Stimulated activated CD8-positive, alpha-beta memory T cell treated with anti-CD3 and anti-CD28 coated beads, Interleukin-7, amount 100 ng/mL, for 4 hours (primary cell): ENCODE data around the gene GZMM.

ENCODE experiments used
- DNase-seq, 2 donors: peaks; one replicate each; pipeline ENCODE4 v3.0.0-alpha.2; 2020; ENCODE audit warnings: low read depth in 2 of 2

Gene GZMM

GRCh38 chr19:535017-535835, 8.6 kb upstream of the GZMM start:
- no peak for DNase-seq

DNA sequence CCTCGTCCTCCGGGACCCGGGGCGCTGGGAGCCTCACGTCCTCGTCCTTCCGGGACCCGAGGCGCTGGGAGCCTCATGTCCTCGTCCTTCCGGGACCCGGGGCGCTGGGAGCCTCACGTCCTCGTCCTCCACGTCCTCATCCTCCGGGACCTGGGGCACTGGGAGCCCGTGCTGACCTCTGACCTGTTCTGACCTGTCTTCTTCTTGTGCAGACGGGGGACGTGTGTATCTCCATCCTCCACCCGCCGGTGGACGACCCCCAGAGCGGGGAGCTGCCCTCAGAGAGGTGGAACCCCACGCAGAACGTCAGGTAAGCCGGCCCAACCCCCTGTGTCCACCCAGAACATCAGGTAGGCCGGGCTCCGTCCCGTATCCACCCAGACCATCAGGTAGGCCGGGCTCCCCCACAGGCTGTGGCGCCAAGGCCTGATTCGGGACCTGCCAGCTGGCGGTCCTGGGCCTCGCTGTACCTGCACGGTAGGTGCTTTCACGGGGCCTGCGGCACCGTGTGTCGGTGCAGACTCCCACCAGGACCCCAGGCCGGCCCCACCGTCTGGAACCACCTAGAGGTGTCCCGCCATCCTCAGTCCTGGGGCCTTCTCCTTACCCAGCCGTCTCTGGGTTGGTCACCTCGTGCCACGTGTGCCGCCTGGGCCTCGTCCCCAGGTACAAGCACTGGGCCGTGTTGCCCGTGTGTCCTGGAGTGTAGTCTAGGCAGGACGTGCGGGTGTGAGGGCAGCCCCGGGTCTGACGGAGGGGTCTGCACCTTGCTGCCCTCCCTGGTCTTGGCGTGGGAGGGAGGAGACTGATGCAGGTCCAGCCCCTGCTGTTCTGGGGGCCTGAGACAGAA, 7.6 kb upstream of the GZMM start:
- no peak for DNase-seq

GRCh38 chr19:536881-537404, 6.9 kb upstream of the GZMM start:
- DNase-seq, result no peak

GRCh38 chr19:538641-539428, 5.0 kb upstream of the GZMM start:
- DNase-seq, result no peak

GRCh38 chr19:539429-540030, 4.3 kb upstream of the GZMM start:
- no peak for DNase-seq

DNA sequence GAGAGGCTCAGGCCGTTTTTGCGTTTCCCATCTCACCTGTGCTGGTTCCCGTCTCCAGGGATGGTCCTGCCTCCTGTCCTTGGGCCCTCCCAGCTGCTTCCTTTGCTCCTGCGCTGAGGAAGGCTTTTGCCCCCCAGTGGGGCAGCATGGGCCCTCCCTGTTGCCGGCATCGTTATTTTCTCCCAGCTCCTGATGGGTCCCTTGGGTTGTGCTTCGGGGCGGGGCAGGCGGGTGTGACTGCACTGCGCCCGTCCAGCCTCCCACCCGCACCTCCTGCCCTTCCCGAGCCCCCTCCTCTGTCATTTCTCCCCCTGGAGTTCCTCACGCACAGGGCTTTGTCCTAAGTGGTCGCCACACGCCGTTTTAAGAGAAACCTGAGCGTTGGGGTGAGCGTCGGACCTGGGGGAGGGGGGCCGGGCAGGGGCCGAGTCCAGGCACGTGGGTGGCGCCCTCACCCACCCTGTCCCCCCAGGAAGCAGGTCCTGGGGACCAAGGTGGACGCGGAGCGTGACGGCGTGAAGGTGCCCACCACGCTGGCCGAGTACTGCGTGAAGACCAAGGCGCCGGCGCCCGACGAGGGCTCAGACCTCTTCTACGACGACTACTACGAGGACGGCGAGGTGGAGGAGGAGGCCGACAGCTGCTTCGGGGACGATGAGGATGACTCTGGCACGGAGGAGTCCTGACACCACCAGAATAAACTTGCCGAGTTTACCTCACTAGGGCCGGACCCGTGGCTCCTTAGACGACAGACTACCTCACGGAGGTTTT, 2.8 kb upstream of the GZMM start:
- no peak for DNase-seq

DNA sequence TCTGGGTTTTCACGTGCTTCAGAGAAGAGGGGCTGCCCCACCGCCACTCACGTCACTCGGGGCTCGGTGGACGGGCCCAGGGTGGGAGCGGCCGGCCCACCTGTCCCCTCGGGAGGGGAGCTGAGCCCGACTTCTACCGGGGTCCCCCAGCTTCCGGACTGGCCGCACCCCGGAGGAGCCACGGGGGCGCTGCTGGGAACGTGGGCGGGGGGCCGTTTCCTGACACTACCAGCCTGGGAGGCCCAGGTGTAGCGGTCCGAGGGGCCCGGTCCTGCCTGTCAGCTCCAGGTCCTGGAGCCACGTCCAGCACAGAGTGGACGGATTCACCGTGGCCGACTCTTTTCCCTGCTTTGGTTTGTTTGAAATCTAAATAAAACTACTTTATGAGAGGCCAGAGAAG, 2.2 kb upstream of the GZMM start:
- DNase-seq, result no peak

DNA sequence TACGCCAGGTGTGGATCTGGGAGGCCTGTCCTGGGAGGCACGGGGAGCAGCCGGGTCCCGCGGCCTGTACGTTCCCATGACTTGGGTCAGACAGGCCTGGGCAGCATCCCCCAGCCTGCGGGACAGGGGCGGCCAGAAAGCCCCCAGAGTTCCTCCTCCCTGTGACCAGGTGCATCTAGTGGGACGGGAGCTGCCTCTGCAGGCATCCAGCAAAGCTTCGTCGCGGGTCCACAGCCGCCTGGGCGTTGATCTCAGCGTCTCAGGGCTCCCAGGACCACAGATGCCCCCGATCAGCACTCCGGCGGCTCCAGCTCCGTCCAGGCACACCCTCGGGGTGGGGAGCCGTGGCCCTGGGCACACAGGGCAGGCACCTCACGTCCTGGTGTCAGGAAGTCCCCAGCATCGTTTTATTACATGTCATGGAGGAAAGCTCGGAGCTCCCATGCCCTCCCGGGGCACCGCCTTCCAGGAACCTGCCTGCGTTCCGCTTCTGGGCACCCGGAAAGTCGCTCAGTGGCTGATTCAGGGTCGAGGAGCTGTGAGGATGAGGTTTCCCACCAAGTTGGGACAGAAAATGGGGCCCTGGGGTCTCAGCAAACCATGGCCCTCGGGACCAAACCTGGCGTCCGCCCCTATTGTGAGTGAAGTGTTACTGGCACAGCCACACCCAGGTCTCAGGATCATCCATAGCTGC, 1.5 kb upstream of the GZMM start:
- DNase-seq, result no peak

DNA sequence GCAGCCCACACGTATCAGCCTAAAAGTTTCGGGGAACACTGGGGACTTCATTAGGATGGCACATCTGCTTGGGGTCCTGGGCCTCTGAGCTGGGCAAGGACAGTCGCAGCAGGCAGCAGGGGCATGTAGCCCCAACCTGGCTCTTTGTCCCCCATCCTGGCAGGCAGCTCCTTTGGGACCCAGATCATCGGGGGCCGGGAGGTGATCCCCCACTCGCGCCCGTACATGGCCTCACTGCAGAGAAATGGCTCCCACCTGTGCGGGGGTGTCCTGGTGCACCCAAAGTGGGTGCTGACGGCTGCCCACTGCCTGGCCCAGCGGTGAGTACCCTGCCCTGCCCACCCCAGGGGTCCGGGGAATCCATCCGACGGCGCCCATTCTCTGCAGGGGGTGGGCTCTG, 3.3 kb downstream of the GZMM start:
- DNase-seq, result no peak

- no peak for DNase-seq
Measured at GRCh38 chr19:547836-548720, 4.2 kb downstream of the GZMM start.

DNA sequence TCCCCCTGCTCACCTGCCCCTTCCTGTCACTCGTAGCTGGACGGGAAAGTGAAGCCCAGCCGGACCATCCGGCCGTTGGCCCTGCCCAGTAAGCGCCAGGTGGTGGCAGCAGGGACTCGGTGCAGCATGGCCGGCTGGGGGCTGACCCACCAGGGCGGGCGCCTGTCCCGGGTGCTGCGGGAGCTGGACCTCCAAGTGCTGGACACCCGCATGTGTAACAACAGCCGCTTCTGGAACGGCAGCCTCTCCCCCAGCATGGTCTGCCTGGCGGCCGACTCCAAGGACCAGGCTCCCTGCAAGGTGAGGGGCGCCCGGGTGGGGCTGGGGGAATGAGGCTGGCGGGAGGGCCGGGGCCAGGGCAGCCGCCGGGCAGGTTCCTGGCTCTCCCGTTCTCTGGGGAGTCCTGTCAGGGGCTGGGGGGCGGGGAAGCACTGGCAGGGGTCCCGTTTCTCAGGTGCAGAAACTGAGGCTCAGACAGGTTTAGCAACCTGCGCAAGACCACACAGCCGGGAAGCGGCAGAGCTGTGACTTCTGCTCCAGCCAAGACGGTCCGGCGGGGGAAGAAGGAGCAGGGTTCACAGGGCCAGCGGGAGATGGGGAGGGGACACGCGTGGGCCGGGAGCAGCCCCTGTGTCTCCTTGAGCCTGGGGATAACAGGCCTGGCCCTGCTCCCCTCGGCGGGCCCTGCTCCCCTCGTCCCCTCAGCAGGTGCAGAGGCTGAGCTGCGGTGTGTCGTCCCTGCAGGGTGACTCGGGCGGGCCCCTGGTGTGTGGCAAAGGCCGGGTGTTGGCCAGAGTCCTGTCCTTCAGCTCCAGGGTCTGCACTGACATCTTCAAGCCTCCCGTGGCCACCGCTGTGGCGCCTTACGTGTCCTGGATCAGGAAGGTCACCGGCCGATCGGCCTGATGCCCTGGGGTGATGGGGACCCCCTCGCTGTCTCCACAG, 5.3 kb downstream of the GZMM start:
- DNase-seq, result no peak

DNA sequence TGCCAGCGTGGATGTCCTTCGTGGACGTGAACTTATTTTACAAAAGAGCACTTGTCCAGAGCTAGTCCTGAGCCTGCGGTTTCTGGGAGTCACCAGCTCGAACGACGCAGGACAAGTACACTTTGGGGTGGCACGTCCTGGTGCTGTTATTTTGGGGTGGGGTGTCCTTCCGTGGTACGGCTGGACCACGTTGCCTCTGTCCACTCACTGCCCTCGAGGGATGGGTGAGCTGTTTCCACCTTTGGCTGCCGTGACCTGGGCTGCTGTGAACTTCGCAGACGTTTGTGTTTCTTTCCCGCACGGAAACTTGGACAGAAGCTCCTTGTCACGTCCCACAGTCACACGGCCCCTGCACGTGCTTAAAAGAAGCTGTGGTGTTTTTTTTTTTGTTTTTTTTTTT, 11.0 kb downstream of the GZMM start:
- no peak for DNase-seq

GRCh38 chr19:555474-555808, 11.6 kb downstream of the GZMM start:
- no peak for DNase-seq

DNA sequence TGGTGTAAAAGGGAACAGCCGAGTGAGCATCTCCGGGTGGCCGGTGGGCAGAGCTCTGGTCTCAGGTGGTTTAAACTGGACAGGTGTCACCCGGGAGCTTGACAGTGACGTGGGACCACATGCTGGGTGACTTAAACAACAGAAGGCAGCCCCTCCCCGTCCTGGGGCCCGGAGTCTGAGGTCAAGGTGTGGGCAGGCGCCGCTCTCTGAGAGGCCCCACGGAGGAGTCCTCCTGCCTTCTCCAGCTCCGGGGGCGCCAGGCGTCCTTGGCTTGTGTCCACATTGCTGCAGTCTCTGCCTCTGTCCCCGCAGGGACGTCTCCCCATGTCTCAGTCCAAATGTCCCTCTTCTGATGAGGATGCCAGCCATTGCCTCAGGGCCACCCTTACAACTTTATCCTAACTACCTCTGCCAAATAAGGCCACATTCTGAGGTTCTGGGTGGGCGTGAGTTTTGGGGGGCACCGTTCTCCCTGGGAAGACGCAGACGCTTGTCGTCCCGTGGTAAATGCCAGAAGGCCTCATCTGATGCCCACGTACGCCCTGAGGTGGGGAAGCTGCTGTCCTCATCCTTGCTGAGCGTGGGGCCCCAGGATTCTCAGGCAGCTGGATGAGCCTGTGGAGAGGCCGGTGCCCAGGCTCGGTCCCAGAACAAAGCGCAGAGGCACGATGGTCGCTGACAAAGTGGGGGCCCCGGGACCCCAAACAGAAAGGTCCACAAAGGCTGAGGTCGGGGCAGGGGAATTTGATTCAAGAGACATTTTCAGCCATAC, 12.9 kb downstream of the GZMM start:
- DNase-seq, result no peak

DNA sequence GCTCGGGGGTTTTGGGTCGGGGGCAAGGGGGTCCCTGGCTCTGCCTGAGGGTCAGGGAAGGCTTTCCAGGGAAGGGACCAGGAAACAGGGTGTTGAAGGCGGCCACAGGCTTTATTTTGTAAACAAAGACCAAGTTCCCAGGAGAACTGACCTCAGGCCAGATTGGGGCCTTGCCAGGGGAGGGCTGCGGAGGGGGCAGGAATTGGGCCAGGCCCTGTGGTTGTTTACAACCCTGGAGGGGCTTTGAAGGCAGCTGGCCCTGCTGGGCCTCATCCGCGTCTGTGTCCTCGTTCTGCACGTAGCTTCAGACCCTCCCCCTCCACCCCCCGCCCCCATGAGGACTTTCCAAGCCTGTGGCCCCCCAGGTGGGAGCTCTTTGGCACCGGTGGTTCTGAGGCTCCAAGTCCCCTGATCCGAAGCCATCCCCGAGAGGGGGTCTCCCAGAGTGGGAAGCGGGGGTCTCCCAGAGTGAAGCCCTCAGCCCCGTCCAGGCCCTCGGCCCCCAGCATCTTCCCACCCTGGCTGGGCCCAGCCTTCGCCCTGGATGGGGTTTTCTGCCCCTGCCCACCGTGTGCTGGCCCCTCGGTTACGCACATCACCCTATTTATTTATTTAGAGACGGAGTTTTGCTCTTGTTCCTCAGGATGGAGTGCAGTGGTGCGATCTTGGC, 15.1 kb downstream of the GZMM start:
- no peak for DNase-seq

GRCh38 chr19:560121-560520, 16.3 kb downstream of the GZMM start:
- no peak for DNase-seq

GRCh38 chr19:566403-566802, 22.6 kb downstream of the GZMM start:
- DNase-seq, result no peak
